Stimulated activated memory B cell treated with anti-CD40 and anti-IgM and Interleukin-4, amounts not matched to agents 10 μg/mL and 1 μg/mL and 100 μg/mL, for 72 hours (primary cell): ENCODE measurements around the gene COG6.

Experiments
- ATAC-seq: fragments of 150-1000 bp; cut with Tn5 transposase; 2 replicates; pipeline ENCODE4 v1.10.0; 2021
- H3K27ac Mint-ChIP-seq: one replicate; pipeline ENCODE4 v1.8.0; 2022; ENCODE audit warnings: mild to moderate bottlenecking, mixed read lengths
- H3K27me3 Mint-ChIP-seq: one replicate; pipeline ENCODE4 v1.8.0; 2022; ENCODE audit warnings: mixed read lengths
- H3K36me3 Mint-ChIP-seq: one replicate; pipeline ENCODE4 v1.8.0; 2022; ENCODE audit warnings: mixed read lengths
- H3K4me1 Mint-ChIP-seq: one replicate; pipeline ENCODE4 v1.8.0; 2022; ENCODE audit warnings: mixed read lengths
- H3K4me3 Mint-ChIP-seq: one replicate; pipeline ENCODE4 v1.8.0; 2022; ENCODE audit warnings: mild to moderate bottlenecking, moderate library complexity, mixed read lengths
- H3K9me3 Mint-ChIP-seq: one replicate; pipeline ENCODE4 v1.8.0; 2022; ENCODE audit warnings: mixed read lengths

COG6 gene

GRCh38 chr13:39776439-39776838 lies 121.0 kb downstream of the COG6 start:
- H3K27me3 Mint-ChIP-seq: no peaks in the 10 kb centered on the region
- peak; percentile 80 for ATAC-seq
- H3K36me3 Mint-ChIP-seq: peaks cover 10% of the 10 kb centered on the region
- H3K4me3 Mint-ChIP-seq: no peak overlapping the region
- peaks cover 3% of the 10 kb centered on the region for H3K9me3 Mint-ChIP-seq
- H3K4me1 Mint-ChIP-seq: peaks cover 17% of the 10 kb centered on the region
- peak overlapping the region; percentile 49 for H3K27ac Mint-ChIP-seq

DNA sequence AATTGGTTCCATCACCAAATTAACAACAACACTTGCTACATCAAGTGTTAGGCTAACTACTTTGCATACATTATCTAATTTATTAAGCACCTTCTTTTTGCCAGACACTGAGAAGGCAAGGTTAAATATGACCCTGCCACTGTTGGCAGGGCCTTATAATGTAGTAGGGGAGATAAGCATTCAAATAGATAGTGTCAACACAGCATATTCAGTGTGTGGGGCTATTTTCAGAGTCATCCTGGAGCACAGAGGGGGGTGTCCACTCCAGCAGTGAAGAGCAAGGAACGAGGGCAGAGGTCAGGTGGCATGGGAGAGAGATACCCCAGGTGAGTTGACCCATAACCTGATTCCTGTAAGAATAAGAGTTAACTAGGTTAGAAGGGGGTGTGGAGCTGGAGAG lies 121.6 kb downstream of the COG6 start:
- ATAC-seq: no peak
- Mint-ChIP-seq H3K4me1 (peaks cover 17% of the 10 kb centered on the region), H3K4me3 (no peak overlapping the region), H3K9me3 (peaks cover 2% of the 10 kb centered on the region), H3K36me3 (peaks cover 4% of the 10 kb centered on the region), H3K27me3 (no peaks in the 10 kb centered on the region), H3K27ac (peak overlapping the region; percentile 49)

DNA sequence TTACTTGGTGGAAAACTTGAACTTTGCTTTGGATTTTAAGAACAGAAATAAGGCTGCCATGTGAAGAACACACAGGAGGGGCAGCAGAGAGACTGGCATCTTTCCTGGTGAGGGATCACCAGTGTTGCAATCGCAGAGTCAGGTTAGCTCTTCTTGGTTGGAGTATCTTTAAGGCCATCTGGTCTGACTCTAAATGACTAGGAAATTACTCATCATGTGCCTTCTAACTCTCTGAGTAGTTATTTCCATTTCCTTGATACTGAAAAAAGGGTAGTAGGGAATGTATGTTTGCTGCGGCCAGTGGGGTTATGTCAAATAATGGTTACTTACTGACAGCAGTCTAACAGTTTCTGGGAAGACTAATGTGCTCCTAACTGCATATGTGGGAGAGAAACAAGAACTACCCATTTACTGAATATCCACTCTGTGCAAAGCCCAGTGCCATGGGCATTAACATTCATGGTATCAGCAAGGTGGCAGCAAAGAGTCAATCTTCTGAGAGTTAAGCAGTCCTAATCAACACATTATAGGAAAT lies 122.1 kb downstream of the COG6 start:
- Mint-ChIP-seq H3K36me3 (no peaks in the 10 kb centered on the region), H3K9me3 (no peaks in the 10 kb centered on the region), H3K4me1 (peaks cover 17% of the 10 kb centered on the region), H3K27ac (peak overlapping the region; percentile 49), H3K4me3 (no peak overlapping the region), H3K27me3 (no peaks in the 10 kb centered on the region)
- peak; percentile 57 for ATAC-seq

DNA sequence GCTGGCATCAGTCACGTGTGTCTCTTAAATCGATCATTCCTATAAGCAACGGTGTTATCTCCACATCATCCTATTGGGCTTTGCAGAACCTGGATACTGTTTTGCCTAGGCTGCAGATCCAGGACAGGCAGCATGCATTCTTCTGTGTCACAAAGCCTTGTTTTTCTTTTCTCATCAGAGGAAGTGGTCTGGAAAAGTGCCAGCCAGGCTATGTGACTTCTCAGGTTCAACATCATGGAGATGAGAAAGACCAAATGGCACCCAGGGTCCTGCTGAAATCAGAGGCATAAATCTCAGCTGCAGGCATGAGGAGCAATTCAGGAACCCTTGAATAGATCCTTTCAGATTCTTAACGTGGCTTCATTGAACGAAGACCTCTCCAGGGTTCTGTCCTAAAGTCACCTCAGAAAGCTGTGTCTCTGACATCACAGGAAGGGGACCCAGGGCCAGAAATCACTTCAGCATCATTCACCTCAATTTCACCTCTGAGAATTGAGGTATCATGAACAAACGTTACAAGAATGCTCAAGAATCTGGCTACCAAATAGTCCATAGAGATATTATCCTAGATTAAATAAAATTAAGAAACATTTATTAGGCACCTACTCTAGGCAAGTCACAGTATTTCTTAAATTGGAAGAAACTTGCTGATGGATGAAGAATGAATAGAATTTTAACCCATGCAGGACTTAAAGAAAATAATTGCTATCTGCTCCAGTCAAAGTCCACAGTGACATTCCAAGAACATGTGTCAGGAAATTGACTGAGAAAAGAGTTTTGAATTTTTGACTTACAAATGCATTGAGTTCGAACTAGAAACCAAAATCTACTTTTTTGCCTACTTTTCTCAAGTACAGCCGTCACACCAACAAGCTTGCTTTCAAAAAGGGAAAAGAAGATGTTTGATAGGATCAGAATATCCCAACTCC lies 124.1 kb downstream of the COG6 start:
- Mint-ChIP-seq H3K27me3 (no peaks in the 10 kb centered on the region), H3K4me1 (peaks cover 17% of the 10 kb centered on the region), H3K9me3 (no peaks in the 10 kb centered on the region), H3K4me3 (no peak overlapping the region), H3K27ac (no peak overlapping the region), H3K36me3 (no peaks in the 10 kb centered on the region)
- no peak for ATAC-seq

GRCh38 chr13:39780711-39781110 lies 125.2 kb downstream of the COG6 start:
- no peaks in the 10 kb centered on the region for H3K36me3 Mint-ChIP-seq
- H3K27me3 Mint-ChIP-seq: peaks cover 2% of the 10 kb centered on the region
- H3K4me3 Mint-ChIP-seq: no peak overlapping the region
- H3K27ac Mint-ChIP-seq: no peak overlapping the region
- H3K4me1 Mint-ChIP-seq: peaks cover 17% of the 10 kb centered on the region
- H3K9me3 Mint-ChIP-seq: no peaks in the 10 kb centered on the region
- no peak for ATAC-seq

DNA sequence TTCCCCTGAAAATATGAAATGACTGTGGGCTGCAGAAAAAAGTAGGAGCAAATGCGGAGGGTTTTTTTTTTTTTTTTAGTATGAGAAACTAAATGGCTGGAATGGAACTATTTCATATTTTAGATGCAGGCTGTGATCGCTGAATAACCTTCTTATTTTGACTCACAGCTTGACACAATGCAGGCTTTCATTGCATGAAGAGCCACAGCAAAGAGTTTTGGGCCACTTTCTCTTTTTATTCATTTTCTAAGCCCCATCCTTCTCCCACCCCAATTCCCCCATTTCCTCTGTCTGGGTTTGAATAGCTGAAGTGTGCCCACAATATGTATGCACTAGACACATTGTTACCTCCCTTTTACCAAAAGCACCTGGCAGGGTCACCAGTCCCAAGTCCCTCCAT lies 125.9 kb downstream of the COG6 start:
- H3K9me3 Mint-ChIP-seq: no peaks in the 10 kb centered on the region
- H3K4me1 Mint-ChIP-seq: peaks cover 14% of the 10 kb centered on the region
- peaks cover 8% of the 10 kb centered on the region for H3K27me3 Mint-ChIP-seq
- no peak overlapping the region for H3K4me3 Mint-ChIP-seq
- no peaks in the 10 kb centered on the region for H3K36me3 Mint-ChIP-seq
- no peak overlapping the region for H3K27ac Mint-ChIP-seq
- no peak for ATAC-seq

DNA sequence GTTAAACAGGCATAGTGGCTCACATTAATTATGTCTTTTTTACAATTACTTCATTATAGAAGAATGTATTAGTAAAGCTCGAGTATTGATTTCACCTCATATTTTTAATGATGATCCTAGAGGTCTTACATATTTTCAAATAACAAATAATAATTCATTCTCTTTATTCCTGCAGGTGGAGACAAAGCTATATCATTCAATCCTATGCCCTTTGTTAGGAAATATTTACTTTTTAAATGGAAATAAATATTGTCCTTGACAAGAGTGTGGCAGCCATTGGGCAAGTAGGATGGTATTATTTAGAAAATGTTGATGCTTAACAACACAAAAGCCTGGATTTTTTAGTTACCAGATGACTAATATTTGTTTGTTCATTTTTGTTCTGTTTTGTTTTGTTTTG lies 127.6 kb downstream of the COG6 start:
- Mint-ChIP-seq H3K27me3 (peaks cover 9% of the 10 kb centered on the region), H3K4me3 (no peak overlapping the region)
- ATAC-seq: no peak

DNA sequence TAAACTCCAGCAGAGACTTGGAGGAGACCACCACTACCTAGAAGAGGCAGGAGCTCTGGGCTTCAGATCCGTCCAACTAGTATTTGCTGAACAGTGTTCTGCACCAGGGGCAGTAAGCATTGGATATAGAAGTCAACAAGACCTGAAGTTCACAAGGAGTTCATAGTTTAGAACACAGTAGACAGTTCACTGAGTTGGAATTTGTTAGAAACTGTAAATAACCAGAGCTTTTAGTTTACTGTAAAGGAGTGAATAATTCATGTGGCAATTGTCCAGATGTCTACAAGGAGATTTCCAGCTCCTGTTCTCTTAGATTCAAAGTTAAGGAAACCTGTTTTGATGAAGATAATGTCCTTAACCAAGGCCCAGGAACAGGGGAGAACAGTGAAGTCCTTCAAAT lies 128.9 kb downstream of the COG6 start:
- Mint-ChIP-seq H3K4me1 (no peaks in the 10 kb centered on the region), H3K36me3 (no peaks in the 10 kb centered on the region), H3K27ac (no peak overlapping the region), H3K9me3 (peaks cover 6% of the 10 kb centered on the region), H3K4me3 (no peak overlapping the region), H3K27me3 (peaks cover 9% of the 10 kb centered on the region)
- no peak for ATAC-seq

More for the DNA sequence above, 127.6 kb downstream of the COG6 start:
- no peaks in the 10 kb centered on the region for H3K4me1 Mint-ChIP-seq
- H3K36me3 Mint-ChIP-seq: no peaks in the 10 kb centered on the region
- no peaks in the 10 kb centered on the region for H3K9me3 Mint-ChIP-seq
- no peak overlapping the region for H3K27ac Mint-ChIP-seq

DNA sequence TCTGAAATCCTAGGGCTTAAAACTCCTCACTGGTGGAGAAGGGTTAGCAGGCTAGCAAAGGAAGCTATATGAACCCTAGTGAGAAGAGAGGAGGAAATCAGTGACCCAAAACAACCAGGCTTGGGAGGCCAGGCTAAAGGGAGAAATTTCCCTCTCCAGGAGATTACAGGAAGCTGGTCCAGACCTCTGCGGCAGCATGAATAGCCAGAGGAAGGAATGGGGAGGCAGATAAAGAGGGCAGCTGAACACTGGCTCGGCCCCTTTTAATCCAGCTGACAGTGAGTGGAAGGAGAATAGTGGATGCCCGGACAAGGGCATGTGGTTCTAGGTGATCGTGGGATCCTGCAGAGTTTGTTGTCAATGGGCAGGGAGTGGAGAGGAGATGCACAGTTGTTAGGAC lies 130.6 kb downstream of the COG6 start:
- no peak for ATAC-seq
- no peaks in the 10 kb centered on the region for H3K4me1 Mint-ChIP-seq
- no peaks in the 10 kb centered on the region for H3K36me3 Mint-ChIP-seq
- no peak overlapping the region for H3K27ac Mint-ChIP-seq
- no peak overlapping the region for H3K4me3 Mint-ChIP-seq
- H3K9me3 Mint-ChIP-seq: peaks cover 9% of the 10 kb centered on the region
- H3K27me3 Mint-ChIP-seq: peaks cover 9% of the 10 kb centered on the region

DNA sequence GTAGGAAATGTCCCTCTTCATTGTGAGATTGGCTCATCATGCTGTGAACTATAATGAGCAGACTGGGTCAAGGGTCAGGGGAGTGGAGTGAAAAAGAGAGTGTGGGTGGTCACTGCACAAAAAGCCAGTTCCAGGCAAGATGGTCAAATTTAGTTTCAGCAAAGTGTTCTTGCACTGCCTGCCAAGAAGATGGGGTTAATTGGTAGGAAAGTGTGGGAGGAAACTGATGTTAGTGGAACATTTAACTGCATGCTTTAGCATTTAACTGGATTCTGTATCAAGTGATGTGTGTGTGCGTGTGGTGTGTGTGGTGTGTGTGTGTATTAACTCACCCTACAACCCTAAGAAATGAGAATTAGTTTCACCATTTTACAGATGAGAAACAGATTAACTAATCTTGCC lies 131.6 kb downstream of the COG6 start:
- Mint-ChIP-seq H3K36me3 (no peaks in the 10 kb centered on the region), H3K9me3 (peaks cover 9% of the 10 kb centered on the region), H3K4me3 (no peak overlapping the region), H3K4me1 (no peaks in the 10 kb centered on the region), H3K27me3 (peaks cover 9% of the 10 kb centered on the region), H3K27ac (no peak overlapping the region)
- ATAC-seq: no peak

DNA sequence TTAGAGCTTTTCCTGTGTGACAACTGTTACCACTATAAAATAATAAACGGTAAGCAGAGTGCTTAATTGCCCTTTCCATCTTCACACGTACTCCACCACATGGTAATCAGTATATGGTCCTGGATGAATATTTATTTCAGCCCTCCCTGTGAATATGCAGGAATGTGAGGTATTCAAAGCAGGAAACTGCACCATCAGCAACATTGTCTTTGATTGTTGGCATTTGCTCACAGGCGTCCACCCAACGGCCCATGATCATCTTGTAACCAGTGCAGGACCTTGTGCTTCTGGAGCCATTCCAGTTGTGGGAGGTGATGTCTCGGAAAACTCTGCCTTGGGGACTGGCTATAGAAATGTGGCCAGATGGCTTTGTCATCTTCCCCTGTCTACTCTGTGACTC lies 132.6 kb downstream of the COG6 start:
- Mint-ChIP-seq H3K27me3 (peaks cover 9% of the 10 kb centered on the region), H3K4me3 (no peak overlapping the region), H3K4me1 (no peaks in the 10 kb centered on the region), H3K27ac (no peak overlapping the region), H3K36me3 (no peaks in the 10 kb centered on the region), H3K9me3 (peaks cover 9% of the 10 kb centered on the region)
- ATAC-seq: no peak

DNA sequence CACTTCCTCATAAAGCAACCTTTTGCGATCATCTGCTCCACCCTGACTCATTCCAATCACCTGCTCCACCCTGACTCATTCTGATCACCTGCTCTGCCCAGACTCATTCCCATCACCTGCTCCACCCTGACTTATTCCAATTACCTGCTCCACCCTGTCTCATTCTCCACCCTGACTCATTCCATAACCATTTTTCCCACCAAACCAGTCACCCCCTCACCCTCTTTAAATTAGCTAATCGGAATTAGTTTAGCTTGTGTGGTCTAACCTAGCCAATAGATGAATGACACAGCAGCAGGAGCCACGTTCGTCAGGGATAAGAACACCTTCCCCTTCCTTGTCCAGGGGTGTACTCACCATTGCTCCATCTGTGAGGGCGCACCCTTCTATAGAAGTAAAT lies 134.0 kb downstream of the COG6 start:
- H3K4me3 Mint-ChIP-seq: no peak overlapping the region
- no peaks in the 10 kb centered on the region for H3K4me1 Mint-ChIP-seq
- H3K36me3 Mint-ChIP-seq: no peaks in the 10 kb centered on the region
- peaks cover 9% of the 10 kb centered on the region for H3K27me3 Mint-ChIP-seq
- H3K27ac Mint-ChIP-seq: no peak overlapping the region
- peaks cover 16% of the 10 kb centered on the region for H3K9me3 Mint-ChIP-seq
- no peak for ATAC-seq
